Endothelial cell of umbilical vein (primary cell): ENCODE results near the gene HEATR5A. TPM values are rescaled to one million over a fixed set of nuclear protein-coding genes. Genes with fewer than 3 reads are reported as not detected.
A peak's percentile ranks its signal among the peaks of the same experiment; 100 is the strongest.

Experiments
- BruUV-seq: library from RNA; stranded (reverse); fragments of 400-500 nt; replicated peaks from 2 replicates; lab custom pipeline; 2021; lab: Mats Ljungman, UMichigan
- CTCF ChIA-PET: fragments of 300-600, 350-600 bp; sonication (Branson Sonifier 250); formaldehyde crosslinking; loops from one replicate; lab custom pipeline; 2021; ENCODE audit warnings: antibody characterized with exemption, inconsistent platforms; lab: Charles Lee
- POLR2A ChIA-PET: fragments of 300-600, 350-600 bp; sonication (Branson Sonifier 250); formaldehyde crosslinking; loops from one replicate; lab custom pipeline; 2021; ENCODE audit warnings: antibody characterized with exemption, inconsistent platforms; lab: Charles Lee
- DNase-seq: peaks from one replicate; pipeline ENCODE4 v3.0.0-alpha.2; 2011; ENCODE audit warnings: low read depth, low spot score
- FAIRE-seq: peaks from 2 replicates; lab custom pipeline; 2011; peaks lifted over from hg19 to GRCh38; lab: Jason Lieb, UNC
- H2AFZ ChIP-seq: 2 replicates; pipeline ENCODE4 v1.6.0; 2012; ENCODE audit warnings: low read depth, low read length, control low read depth, inconsistent platforms
- H3K27ac ChIP-seq: 2 replicates; pipeline ENCODE4 v1.5.1; 2011; ENCODE audit warnings: low read depth, mild to moderate bottlenecking, control low read depth, low read length, moderate library complexity; ENCODE audit not compliant: insufficient read depth
- H3K27me3 ChIP-seq, 2 experiments: 2 replicates each; pipeline versions ENCODE4 v1.6.0 to v1.6.1; 2011; ENCODE audit warnings: low read length in 2 of 2, mixed read lengths in 1 of 2; ENCODE audit not compliant: control insufficient read depth in 2 of 2, insufficient read depth in 2 of 2
- H3K36me3 ChIP-seq, 2 experiments: 2 replicates in 1 of 2; 3 replicates in 1 of 2; pipeline ENCODE4 v1.5.1; 2011; ENCODE audit warnings: low read length in 2 of 2, mild to moderate bottlenecking in 1 of 2, moderate library complexity in 1 of 2; ENCODE audit not compliant: control insufficient read depth in 2 of 2, insufficient read depth in 2 of 2; ENCODE audit errors: extremely low read depth in 1 of 2
- H3K4me1 ChIP-seq: 3 replicates; pipeline ENCODE4 v1.5.1; 2011; ENCODE audit warnings: mild to moderate bottlenecking, low read length; ENCODE audit not compliant: control insufficient read depth, insufficient read depth; ENCODE audit errors: extremely low read depth
- H3K4me2 ChIP-seq: 2 replicates; pipeline ENCODE4 v1.6.1; 2011; ENCODE audit warnings: low read length, control low read depth, mixed read lengths; ENCODE audit not compliant: insufficient read depth
- H3K4me3 ChIP-seq, 3 experiments: fragments of 200-600 bp in 1 of 3; sonication (generic), shearing (Covaris generic) in 1 of 3; replicated peaks in 1 of 3; 2 replicates each; pipeline ENCODE4 v1.5.1; 2011 to 2016; ENCODE audit warnings: control low read depth in 3 of 3, low read length in 3 of 3, mild to moderate bottlenecking in 2 of 3, inconsistent platforms in 1 of 3, low read depth in 1 of 3, moderate library complexity in 1 of 3; ENCODE audit not compliant: insufficient read depth in 1 of 3
- H3K79me2 ChIP-seq: 2 replicates; pipeline ENCODE4 v1.6.0; 2012; ENCODE audit warnings: low read length, inconsistent platforms; ENCODE audit not compliant: control insufficient read depth, insufficient read depth
- H3K9ac ChIP-seq: replicated peaks from 2 replicates; pipeline ENCODE3; 2011; ENCODE audit warnings: low read length, control low read depth; ENCODE audit not compliant: insufficient read depth; ENCODE audit errors: extremely low read depth
- H3K9me1 ChIP-seq: replicated peaks from 3 replicates; pipeline ENCODE4 v1.6.0; 2011; ENCODE audit warnings: mild to moderate bottlenecking, low read length; ENCODE audit not compliant: control insufficient read depth, insufficient read depth; ENCODE audit errors: extremely low read depth
- H3K9me3 ChIP-seq: replicated peaks from 2 replicates; pipeline ENCODE4 v1.5.1; 2012; ENCODE audit warnings: low read length, inconsistent platforms; ENCODE audit not compliant: control insufficient read depth, insufficient read depth
- H4K20me1 ChIP-seq: replicated peaks from 2 replicates; pipeline ENCODE3; 2011; ENCODE audit warnings: mild to moderate bottlenecking, low read length; ENCODE audit not compliant: control insufficient read depth, insufficient read depth; ENCODE audit errors: extremely low read depth
- CTCF ChIP-seq, 2 donors: IDR thresholded peaks; 1 replicate in 1 of 2; 2 replicates in 1 of 2; pipeline ENCODE4 v1.5.1; 2011; ENCODE audit warnings: low read length in 2 of 2, mild to moderate bottlenecking in 2 of 2, moderate library complexity in 2 of 2, control low read depth in 1 of 2, inconsistent platforms in 1 of 2, low read depth in 1 of 2; ENCODE audit not compliant: insufficient read depth in 1 of 2; ENCODE audit errors: extremely low read depth in 1 of 2
- EZH2 ChIP-seq: IDR thresholded peaks from 2 replicates; pipeline ENCODE4 v1.6.1; 2012; ENCODE audit warnings: borderline replicate concordance, low read depth, mild to moderate bottlenecking, moderate library complexity, low read length, inconsistent platforms; ENCODE audit not compliant: severe bottlenecking
- FOS ChIP-seq: IDR thresholded peaks from 2 replicates; pipeline ENCODE4 v1.6.1; 2011; ENCODE audit warnings: mild to moderate bottlenecking, low read length, moderate library complexity, borderline replicate concordance; ENCODE audit not compliant: insufficient read depth
- GATA2 ChIP-seq: IDR thresholded peaks from 2 replicates; pipeline ENCODE4 v1.7.0; 2011; ENCODE audit warnings: low read depth, mild to moderate bottlenecking, moderate library complexity, mixed read lengths, low read length; ENCODE audit not compliant: insufficient read length, insufficient read depth
- JUN ChIP-seq: IDR thresholded peaks from 2 replicates; pipeline ENCODE4 v1.6.1; 2011; ENCODE audit warnings: borderline replicate concordance, low read depth; ENCODE audit not compliant: insufficient read length, insufficient read depth
- MAX ChIP-seq: IDR thresholded peaks from 2 replicates; pipeline ENCODE4 v1.6.1; 2011; ENCODE audit not compliant: insufficient read depth, insufficient read length
- MYC ChIP-seq: IDR thresholded peaks from one replicate; pipeline ENCODE4 v1.6.1; 2011; ENCODE audit warnings: mild to moderate bottlenecking, low read depth, low read length
- POLR2A ChIP-seq: IDR thresholded peaks from 2 replicates; pipeline ENCODE4 v1.6.1; 2012; ENCODE audit warnings: low read depth, mild to moderate bottlenecking, control low read depth, low read length
- POLR2AphosphoS5 ChIP-seq: IDR thresholded peaks from 2 replicates; pipeline ENCODE4 v1.6.1; 2012; ENCODE audit warnings: low read depth, mild to moderate bottlenecking, control low read depth, low read length, moderate library complexity; ENCODE audit not compliant: insufficient read depth
- dilution Hi-C: fragments of 300-500 bp; cut with MboI; formaldehyde crosslinking; loops from one replicate; pipeline ENCODE4 v1.15.0; 2019; ENCODE audit warnings: low sequenced_read_pairs; ENCODE audit not compliant: extremely low pct_ligation_motif_present
- intact Hi-C: fragments of 100-400 bp; cut with micrococcal nuclease; formaldehyde crosslinking; loops from one replicate; pipeline ENCODE4 v1.10.0; 2022
- polyA plus RNA-seq, 4 experiments: library from polyadenylated mRNA; depleted of rRNA in 3 of 4; stranded (reverse) in 3 of 4; unstranded in 1 of 4; fragments of >200 nt; gene quantifications; 2 replicates each; pipeline versions ENCODE4 v1.2.1 to v1.2.3, GENCODE V29; 2011 to 2012; ENCODE audit warnings: missing spikeins in 1 of 4
- total RNA-seq: library from RNA; stranded (reverse); gene quantifications from 2 replicates; pipeline ENCODE4 v1.2.3, GENCODE V29; 2021

Gene HEATR5A
- total and polyA plus RNA-seq, 2 donors (not counting 3 experiments of a cell fraction or from before 2014, with no cell fraction given): 12.6 to 45.3 TPM

GRCh38 chr14:31294746-31295405, 125.5 kb downstream of the HEATR5A start:
- peak overlapping the region; percentile 2 for H2AFZ ChIP-seq
- peak; percentile 79 for FAIRE-seq
- no TSS peak for BruUV-seq
- H3K4me2 ChIP-seq: peak overlapping the region; percentile 76
- no peaks in the 10 kb centered on the region for H3K9me1 ChIP-seq
- no peak overlapping the region for H3K4me3 ChIP-seq
- peak; percentile 72 for DNase-seq
- POLR2A ChIA-PET: no interaction called here
- peaks cover 52% of the 10 kb centered on the region for H3K4me1 ChIP-seq
- no peaks in the 10 kb centered on the region for H3K27me3 ChIP-seq
- H3K9ac ChIP-seq: peak overlapping the region; percentile 84
- H3K79me2 ChIP-seq: no peaks in the 10 kb centered on the region
- intact Hi-C loops: loop anchor here (1.0 kb wide), 2 partner anchors 32 to 88 kb away; partner anchors contain the start of gene HECTD1
- no peaks in the 10 kb centered on the region for H3K9me3 ChIP-seq
- H3K27ac ChIP-seq: peak overlapping the region; percentile 100
- TF ChIP-seq MYC (no peak), POLR2AphosphoS5 (peak; percentile 11), CTCF (IDR thresholded peaks at IDR 0.05; ENCODE audit: extremely low read depth in 1 of 2, insufficient read depth in 1 of 2, low read depth in 1 of 2, low read length in 2 of 2) (no peak), MAX (no peak), POLR2A (no peak), FOS (peak; percentile 78), GATA2 (no peak), EZH2 (no peak), JUN (peak; percentile 53)
- no peaks in the 10 kb centered on the region for H4K20me1 ChIP-seq
- dilution Hi-C loops: no loop called here
- CTCF ChIA-PET: interaction anchor here (1.0 to 1.6 kb wide), 2 partner anchors 21 to 23 kb away, joined by 3 read pairs; no protein-coding TSS in a partner anchor
- no peaks in the 10 kb centered on the region for H3K36me3 ChIP-seq
